Esophagus squamous epithelium (tissue), 4 donors: Measurements from ENCODE around the gene CFAP90.
A peak's percentile ranks its signal among the peaks of the same experiment; 100 is the strongest.

ENCODE experiments used
- POLR2A ChIP-seq, 4 donors: fragments of 450-650 bp; IDR thresholded peaks; one replicate each; pipeline ENCODE4 v1.6.1; 2017; ENCODE audit warnings: antibody characterized with exemption in 4 of 4, mild to moderate bottlenecking in 4 of 4, moderate library complexity in 3 of 4
- TF ChIP-seq, protein P1 (sequence below), 6 experiments: fragments of 450-650 bp in 4 of 6; fragments of 200-600 bp in 2 of 6; sonication (generic) in 2 of 6; IDR thresholded peaks; one replicate each; pipeline ENCODE4 v1.5.1; 2016 to 2019; ENCODE audit warnings: antibody characterized with exemption in 6 of 6, mild to moderate bottlenecking in 4 of 6, moderate library complexity in 4 of 6

DNA sequence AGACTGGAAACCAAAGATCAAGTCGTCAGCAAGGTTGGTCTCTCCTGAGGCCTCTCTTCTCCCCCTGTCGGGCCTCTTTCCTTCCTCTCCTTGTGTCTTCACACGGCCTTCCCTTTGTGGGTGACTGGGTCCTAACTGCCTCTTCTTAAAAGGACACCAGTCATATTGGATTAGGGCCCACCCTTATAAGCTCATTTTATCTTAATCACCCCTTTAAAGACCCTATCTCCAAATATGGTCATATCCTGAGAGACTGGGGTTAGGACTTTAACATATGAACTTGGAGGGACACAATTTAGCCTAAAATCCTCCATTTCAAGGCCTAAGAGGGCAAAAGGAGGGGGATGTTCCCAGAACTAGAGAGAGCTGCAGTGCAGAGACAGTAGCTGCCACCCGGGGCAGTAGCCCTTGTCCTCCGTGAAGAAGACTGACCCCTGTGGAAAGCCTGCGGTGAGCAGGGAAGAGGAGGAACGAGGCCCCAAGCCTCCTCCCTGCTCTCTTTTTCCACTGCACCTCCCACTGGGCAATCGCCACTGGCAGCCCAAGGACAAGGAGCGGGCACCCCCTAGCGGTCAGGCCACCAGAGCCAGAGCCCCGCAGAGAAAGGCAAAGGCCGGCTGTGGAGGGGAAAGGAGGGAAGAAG lies 34.9 kb downstream of the CFAP90 start:
- TF ChIP-seq, protein P1, sequence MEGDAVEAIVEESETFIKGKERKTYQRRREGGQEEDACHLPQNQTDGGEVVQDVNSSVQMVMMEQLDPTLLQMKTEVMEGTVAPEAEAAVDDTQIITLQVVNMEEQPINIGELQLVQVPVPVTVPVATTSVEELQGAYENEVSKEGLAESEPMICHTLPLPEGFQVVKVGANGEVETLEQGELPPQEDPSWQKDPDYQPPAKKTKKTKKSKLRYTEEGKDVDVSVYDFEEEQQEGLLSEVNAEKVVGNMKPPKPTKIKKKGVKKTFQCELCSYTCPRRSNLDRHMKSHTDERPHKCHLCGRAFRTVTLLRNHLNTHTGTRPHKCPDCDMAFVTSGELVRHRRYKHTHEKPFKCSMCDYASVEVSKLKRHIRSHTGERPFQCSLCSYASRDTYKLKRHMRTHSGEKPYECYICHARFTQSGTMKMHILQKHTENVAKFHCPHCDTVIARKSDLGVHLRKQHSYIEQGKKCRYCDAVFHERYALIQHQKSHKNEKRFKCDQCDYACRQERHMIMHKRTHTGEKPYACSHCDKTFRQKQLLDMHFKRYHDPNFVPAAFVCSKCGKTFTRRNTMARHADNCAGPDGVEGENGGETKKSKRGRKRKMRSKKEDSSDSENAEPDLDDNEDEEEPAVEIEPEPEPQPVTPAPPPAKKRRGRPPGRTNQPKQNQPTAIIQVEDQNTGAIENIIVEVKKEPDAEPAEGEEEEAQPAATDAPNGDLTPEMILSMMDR (IDR thresholded peaks at IDR 0.05), result peak; percentile 52 to 72 (median 60)
- no peak for TF ChIP-seq POLR2A (IDR thresholded peaks at IDR 0.05)
